Ovary (tissue), 3 donors: ENCODE measurements around the gene TTC7B.

Experiments
- EP300 ChIP-seq: sonication (generic); formaldehyde crosslinking; IDR thresholded peaks from one replicate; pipeline ENCODE4 v1.6.1; 2017; ENCODE audit warnings: antibody characterized with exemption
- TF ChIP-seq, protein P1 (sequence below), 3 donors: fragments of 450-650 bp in 2 of 3; fragments of 200-600 bp in 1 of 3; IDR thresholded peaks; one replicate each; pipeline versions ENCODE4 v1.5.1 to v1.8.0; 2016 to 2022; ENCODE audit warnings: antibody characterized with exemption in 3 of 3, mild to moderate bottlenecking in 1 of 3
- donor health status: DM: no; HTN: no; CAD: no.

DNA sequence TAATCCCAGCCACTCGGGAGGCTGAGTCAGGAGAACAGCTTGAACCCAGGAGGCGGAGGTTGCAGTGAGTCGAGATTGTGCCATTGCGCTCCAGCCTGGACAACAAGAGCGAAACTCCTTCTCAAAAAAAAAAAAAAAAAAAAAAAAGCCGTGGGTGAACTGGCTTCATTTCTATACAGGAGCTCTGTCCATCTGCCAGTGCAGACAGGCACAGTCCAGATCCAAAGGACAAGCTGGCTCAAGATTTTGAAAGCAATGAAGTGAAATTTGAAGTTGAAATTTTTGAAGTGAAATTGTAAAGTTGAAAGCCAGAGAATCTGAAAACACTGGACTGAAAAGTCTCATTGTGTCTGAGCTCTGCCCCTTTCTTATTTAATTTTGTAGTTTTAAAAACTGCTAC, 284.7 kb downstream of the TTC7B start:
- TF ChIP-seq, protein P1, sequence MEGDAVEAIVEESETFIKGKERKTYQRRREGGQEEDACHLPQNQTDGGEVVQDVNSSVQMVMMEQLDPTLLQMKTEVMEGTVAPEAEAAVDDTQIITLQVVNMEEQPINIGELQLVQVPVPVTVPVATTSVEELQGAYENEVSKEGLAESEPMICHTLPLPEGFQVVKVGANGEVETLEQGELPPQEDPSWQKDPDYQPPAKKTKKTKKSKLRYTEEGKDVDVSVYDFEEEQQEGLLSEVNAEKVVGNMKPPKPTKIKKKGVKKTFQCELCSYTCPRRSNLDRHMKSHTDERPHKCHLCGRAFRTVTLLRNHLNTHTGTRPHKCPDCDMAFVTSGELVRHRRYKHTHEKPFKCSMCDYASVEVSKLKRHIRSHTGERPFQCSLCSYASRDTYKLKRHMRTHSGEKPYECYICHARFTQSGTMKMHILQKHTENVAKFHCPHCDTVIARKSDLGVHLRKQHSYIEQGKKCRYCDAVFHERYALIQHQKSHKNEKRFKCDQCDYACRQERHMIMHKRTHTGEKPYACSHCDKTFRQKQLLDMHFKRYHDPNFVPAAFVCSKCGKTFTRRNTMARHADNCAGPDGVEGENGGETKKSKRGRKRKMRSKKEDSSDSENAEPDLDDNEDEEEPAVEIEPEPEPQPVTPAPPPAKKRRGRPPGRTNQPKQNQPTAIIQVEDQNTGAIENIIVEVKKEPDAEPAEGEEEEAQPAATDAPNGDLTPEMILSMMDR (IDR thresholded peaks at IDR 0.05), result no peak
- TF ChIP-seq EP300, result no peak
